HepG2 (cell line): ENCODE results near the gene CA7. TPM values are rescaled to one million over a fixed set of nuclear protein-coding genes. Genes with fewer than 3 reads are reported as not detected.

Source experiments
- ATAC-seq: fragments of 200-7000 bp; cut with Tn5 transposase; 3 replicates; pipeline ENCODE4 v1.9.1; 2020; ENCODE audit warnings: mild to moderate bottlenecking, moderate library complexity
- BruUV-seq: library from RNA; stranded (reverse); fragments of 400-500 nt; replicated peaks from 2 replicates; lab custom pipeline; 2021; lab: Mats Ljungman, UMichigan
- CTCF ChIA-PET: fragments of 300-600 bp; formaldehyde crosslinking; extraction: SDS; loops from one replicate; lab custom pipeline; 2021; ENCODE audit warnings: low total read pairs, inconsistent platforms, low intra/inter-chr PET ratio; lab: Yijun Ruan, JAX
- POLR2A ChIA-PET: fragments of 350-600 bp; sonication (Branson Sonifier 250); formaldehyde crosslinking; loops from one replicate; lab custom pipeline; 2020; ENCODE audit warnings: antibody characterized with exemption, inconsistent platforms; lab: Yijun Ruan, JAX
- DNase-seq: peaks from one replicate; pipeline ENCODE4 v3.0.0-alpha.2; 2015; ENCODE audit warnings: low spot score
- FAIRE-seq: peaks from 3 replicates; lab custom pipeline; 2011; peaks lifted over from hg19 to GRCh38; lab: Jason Lieb, UNC
- H2AFZ ChIP-seq: one replicate; pipeline ENCODE4 v1.6.1; 2011; ENCODE audit warnings: low read length, inconsistent platforms
- H3K27ac ChIP-seq: fragments of 300-600 bp; 3 replicates; pipeline ENCODE4 v1.8.0; 2011; ENCODE audit warnings: mixed run types, mild to moderate bottlenecking, mixed read lengths, low read length, inconsistent platforms; ENCODE audit not compliant: insufficient read depth; ENCODE audit errors: extremely low read length
- H3K27me3 ChIP-seq, 2 experiments: fragments of 200-600 bp in 1 of 2; 2 replicates in 1 of 2; 3 replicates in 1 of 2; pipeline versions ENCODE4 v1.6.0 to v1.8.0; 2011; ENCODE audit warnings: low read length in 2 of 2, mild to moderate bottlenecking in 2 of 2, moderate library complexity in 2 of 2, inconsistent platforms in 1 of 2; ENCODE audit not compliant: insufficient read depth in 2 of 2, control insufficient read depth in 1 of 2
- H3K36me3 ChIP-seq, 2 experiments: fragments of 200-600 bp in 1 of 2; replicated peaks in 1 of 2; 2 replicates in 1 of 2; 3 replicates in 1 of 2; pipeline versions ENCODE4 v1.5.1 to v1.8.0; 2011; ENCODE audit warnings: low read length in 2 of 2, inconsistent platforms in 1 of 2; ENCODE audit not compliant: insufficient read depth in 2 of 2, control insufficient read depth in 1 of 2
- H3K4me1 ChIP-seq: 2 replicates; pipeline ENCODE4 v1.5.1; 2012; ENCODE audit warnings: low read length, inconsistent platforms; ENCODE audit not compliant: insufficient read depth
- H3K4me2 ChIP-seq: 2 replicates; pipeline ENCODE4 v1.6.0; 2011; ENCODE audit warnings: low read depth, low read length, inconsistent platforms
- H3K4me3 ChIP-seq, 3 experiments: fragments of 200-600 bp in 1 of 3; sonication (generic), shearing (Covaris generic) in 1 of 3; replicated peaks in 1 of 3; 2 replicates each; pipeline ENCODE4 v1.5.1; 2011 to 2016; ENCODE audit warnings: low read length in 3 of 3, inconsistent platforms in 2 of 3, low read depth in 2 of 3, mild to moderate bottlenecking in 2 of 3, control low read depth in 1 of 3, mixed read lengths in 1 of 3; ENCODE audit not compliant: insufficient read depth in 1 of 3
- H3K79me2 ChIP-seq: one replicate; pipeline ENCODE4 v1.6.1; 2011; ENCODE audit warnings: low read length, inconsistent platforms; ENCODE audit not compliant: insufficient read depth
- H3K9ac ChIP-seq: 2 replicates; pipeline ENCODE4 v1.6.0; 2011; ENCODE audit warnings: mild to moderate bottlenecking, low read depth, low read length, inconsistent platforms; ENCODE audit not compliant: insufficient read depth
- H3K9me3 ChIP-seq: 2 replicates; pipeline ENCODE4 v1.5.1; 2012; ENCODE audit warnings: mild to moderate bottlenecking, low read length
- H4K20me1 ChIP-seq: 2 replicates; pipeline ENCODE4 v1.6.0; 2011; ENCODE audit warnings: inconsistent platforms, mild to moderate bottlenecking, low read length, moderate library complexity; ENCODE audit not compliant: insufficient read depth
- ZNF558 ChIP-seq: sonication (generic); formaldehyde crosslinking; IDR thresholded peaks from 2 replicates; pipeline ENCODE4 v1.9.0; 2022; ENCODE audit warnings: mild to moderate bottlenecking, missing genetic modification reagents, borderline replicate concordance
- ZNF562 ChIP-seq: sonication (generic); formaldehyde crosslinking; IDR thresholded peaks from 2 replicates; pipeline ENCODE4 v1.8.0; 2022; ENCODE audit warnings: missing genetic modification reagents, borderline replicate concordance
- WGBS: methylation state at CpG from one replicate; pipeline ENCODE4 v1.1.6; 2017; ENCODE audit warnings: low lambda C conversion rate; 5-methylcytosine and 5-hydroxymethylcytosine counted together
- in situ Hi-C: cut with HindIII; loops from 2 replicates; pipeline ENCODE4 v1.10.0; 2017; ENCODE audit warnings: low pct_unique_long_range_greater_than_20kb; ENCODE audit not compliant: extremely low pct_ligation_motif_present
- intact Hi-C: fragments of 100-400 bp; cut with micrococcal nuclease; formaldehyde crosslinking; loops from one replicate; pipeline ENCODE4 v1.10.0; 2022; ENCODE audit not compliant: unreplicated experiment
- polyA plus RNA-seq, 8 experiments: library from polyadenylated mRNA; depleted of rRNA in 3 of 8; stranded (reverse) in 7 of 8; unstranded in 1 of 8; fragments of >200 nt; fragmentation: Illumina TruSeq in 4 of 8; extraction: Trizol in 4 of 8; gene quantifications; 2 replicates each; pipeline versions ENCODE4 v1.2.1 to v1.2.3, GENCODE V29; 2011 to 2016; ENCODE audit warnings: low read depth in 4 of 8, missing spikeins in 1 of 8, mixed read lengths in 1 of 8; ENCODE audit not compliant: insufficient read depth in 1 of 8
- total RNA-seq, 5 experiments: library from RNA; depleted of rRNA; stranded (reverse); fragments of >200 nt; fragmentation: Illumina TruSeq; extraction: Trizol; gene quantifications; 2 replicates each; pipeline ENCODE4 v1.2.3, GENCODE V29; 2016; ENCODE audit warnings: low read depth in 1 of 5
- TF ChIP-seq, protein P1 (sequence below): sonication (generic); formaldehyde crosslinking; IDR thresholded peaks from 2 replicates; pipeline ENCODE4 v1.9.0; 2021; ENCODE audit warnings: missing genetic modification reagents, borderline replicate concordance
- TF ChIP-seq, protein P2 (sequence below): sonication (generic); formaldehyde crosslinking; conservative IDR thresholded peaks from 2 replicates; pipeline ENCODE4 v1.8.0; 2022; ENCODE audit warnings: missing genetic modification reagents
- TF ChIP-seq, protein P3 (sequence below): sonication (generic); formaldehyde crosslinking; IDR thresholded peaks from 2 replicates; pipeline ENCODE4 v1.4.0; 2020; ENCODE audit warnings: mild to moderate bottlenecking, missing genetic modification reagents

The CA7 gene
- total and polyA plus RNA-seq, 2 of the 13 experiments (the other 11 are each of a cell fraction or from before 2014, with no cell fraction given), result not detected

DNA sequence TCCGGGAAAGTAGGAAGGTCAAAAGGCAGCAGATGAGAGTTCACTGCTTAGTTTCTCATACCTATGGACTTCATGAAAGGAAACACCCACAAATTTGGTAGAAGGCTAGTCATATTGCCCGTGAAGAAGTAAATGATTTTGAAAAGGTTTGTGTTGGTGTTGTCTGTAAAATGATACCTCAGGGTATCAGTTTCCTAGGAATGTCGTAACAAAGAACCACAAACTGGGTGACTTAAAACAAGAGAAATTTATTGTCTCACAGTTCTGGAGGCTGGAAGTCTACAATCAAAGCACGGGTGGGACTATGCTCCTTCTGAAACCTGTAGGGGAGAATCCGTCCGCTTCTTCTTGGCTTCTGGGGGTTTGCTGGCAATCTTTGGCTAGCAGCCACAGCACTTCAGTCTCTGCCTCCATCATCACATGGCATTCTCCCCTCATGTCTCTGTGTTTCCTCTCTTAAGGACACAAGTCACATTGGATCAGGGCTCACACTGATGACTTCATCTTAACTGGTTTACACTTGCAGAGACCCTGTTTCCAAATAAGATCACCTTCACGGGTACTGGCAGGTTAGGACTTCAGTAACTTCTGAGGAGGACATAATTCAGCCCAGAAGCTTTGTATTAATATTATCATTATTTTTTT, 11.4 kb upstream of the CA7 start (continued):
- TF ChIP-seq, protein P1, sequence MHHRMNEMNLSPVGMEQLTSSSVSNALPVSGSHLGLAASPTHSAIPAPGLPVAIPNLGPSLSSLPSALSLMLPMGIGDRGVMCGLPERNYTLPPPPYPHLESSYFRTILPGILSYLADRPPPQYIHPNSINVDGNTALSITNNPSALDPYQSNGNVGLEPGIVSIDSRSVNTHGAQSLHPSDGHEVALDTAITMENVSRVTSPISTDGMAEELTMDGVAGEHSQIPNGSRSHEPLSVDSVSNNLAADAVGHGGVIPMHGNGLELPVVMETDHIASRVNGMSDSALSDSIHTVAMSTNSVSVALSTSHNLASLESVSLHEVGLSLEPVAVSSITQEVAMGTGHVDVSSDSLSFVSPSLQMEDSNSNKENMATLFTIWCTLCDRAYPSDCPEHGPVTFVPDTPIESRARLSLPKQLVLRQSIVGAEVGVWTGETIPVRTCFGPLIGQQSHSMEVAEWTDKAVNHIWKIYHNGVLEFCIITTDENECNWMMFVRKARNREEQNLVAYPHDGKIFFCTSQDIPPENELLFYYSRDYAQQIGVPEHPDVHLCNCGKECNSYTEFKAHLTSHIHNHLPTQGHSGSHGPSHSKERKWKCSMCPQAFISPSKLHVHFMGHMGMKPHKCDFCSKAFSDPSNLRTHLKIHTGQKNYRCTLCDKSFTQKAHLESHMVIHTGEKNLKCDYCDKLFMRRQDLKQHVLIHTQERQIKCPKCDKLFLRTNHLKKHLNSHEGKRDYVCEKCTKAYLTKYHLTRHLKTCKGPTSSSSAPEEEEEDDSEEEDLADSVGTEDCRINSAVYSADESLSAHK (CRISPR knock-in tag), result no peak

DNA sequence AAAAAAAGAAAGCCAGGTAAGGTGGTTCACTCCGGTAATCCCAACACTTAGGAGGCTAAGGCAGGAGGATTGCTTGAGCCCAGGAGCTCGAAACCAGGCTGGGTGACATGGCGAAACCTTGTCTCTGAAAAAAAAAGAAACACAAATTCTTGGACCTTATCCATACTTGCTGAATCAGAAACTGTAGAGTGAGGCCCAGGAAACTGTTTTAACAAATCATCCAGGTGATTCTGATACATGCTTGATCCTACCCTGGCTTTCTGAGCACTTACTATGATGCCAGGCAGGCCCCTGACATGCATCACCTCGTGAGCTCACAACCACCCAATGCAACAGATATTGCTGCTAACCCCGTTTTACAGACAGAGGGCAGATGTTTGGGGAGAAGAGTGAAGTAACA, 9.5 kb upstream of the CA7 start:
- intact Hi-C loops (loop anchor here (5.0 kb wide), 1 partner anchor 172 kb away; no protein-coding TSS in a partner anchor), in situ Hi-C loops (no loop called here)
- no peak overlapping the region for H3K27ac ChIP-seq
- FAIRE-seq, result peak; percentile 21
- no peaks in the 10 kb centered on the region for H3K36me3 ChIP-seq
- H3K4me1 ChIP-seq, result peaks cover 35% of the 10 kb centered on the region
- H3K4me3 ChIP-seq, result no peak overlapping the region
- H3K4me2 ChIP-seq, result no peak overlapping the region
- H3K27me3 ChIP-seq, result peaks cover 0 to 21% of the 10 kb centered on the region in 2 experiments; a peak in 3 of 5 replicates
- WGBS, result 38% methylated on average over 5 of the region's 5 CpGs
- ATAC-seq, result no peak
- H3K9me3 ChIP-seq, result no peaks in the 10 kb centered on the region
- ChIA-PET POLR2A (no interaction called here), CTCF (no interaction called here)
- no peaks in the 10 kb centered on the region for H4K20me1 ChIP-seq
- peaks cover 6% of the 10 kb centered on the region for H3K79me2 ChIP-seq
- no peak overlapping the region for H3K9ac ChIP-seq
- H2AFZ ChIP-seq, result no peak overlapping the region
- DNase-seq, result no peak
- BruUV-seq, result no TSS peak
- TF ChIP-seq ZNF558 (no peak), ZNF562 (no peak)
- TF ChIP-seq, protein P2, sequence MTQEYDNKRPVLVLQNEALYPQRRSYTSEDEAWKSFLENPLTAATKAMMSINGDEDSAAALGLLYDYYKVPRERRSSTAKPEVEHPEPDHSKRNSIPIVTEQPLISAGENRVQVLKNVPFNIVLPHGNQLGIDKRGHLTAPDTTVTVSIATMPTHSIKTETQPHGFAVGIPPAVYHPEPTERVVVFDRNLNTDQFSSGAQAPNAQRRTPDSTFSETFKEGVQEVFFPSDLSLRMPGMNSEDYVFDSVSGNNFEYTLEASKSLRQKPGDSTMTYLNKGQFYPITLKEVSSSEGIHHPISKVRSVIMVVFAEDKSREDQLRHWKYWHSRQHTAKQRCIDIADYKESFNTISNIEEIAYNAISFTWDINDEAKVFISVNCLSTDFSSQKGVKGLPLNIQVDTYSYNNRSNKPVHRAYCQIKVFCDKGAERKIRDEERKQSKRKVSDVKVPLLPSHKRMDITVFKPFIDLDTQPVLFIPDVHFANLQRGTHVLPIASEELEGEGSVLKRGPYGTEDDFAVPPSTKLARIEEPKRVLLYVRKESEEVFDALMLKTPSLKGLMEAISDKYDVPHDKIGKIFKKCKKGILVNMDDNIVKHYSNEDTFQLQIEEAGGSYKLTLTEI (CRISPR knock-in tag), result no peak
- TF ChIP-seq, protein P3, sequence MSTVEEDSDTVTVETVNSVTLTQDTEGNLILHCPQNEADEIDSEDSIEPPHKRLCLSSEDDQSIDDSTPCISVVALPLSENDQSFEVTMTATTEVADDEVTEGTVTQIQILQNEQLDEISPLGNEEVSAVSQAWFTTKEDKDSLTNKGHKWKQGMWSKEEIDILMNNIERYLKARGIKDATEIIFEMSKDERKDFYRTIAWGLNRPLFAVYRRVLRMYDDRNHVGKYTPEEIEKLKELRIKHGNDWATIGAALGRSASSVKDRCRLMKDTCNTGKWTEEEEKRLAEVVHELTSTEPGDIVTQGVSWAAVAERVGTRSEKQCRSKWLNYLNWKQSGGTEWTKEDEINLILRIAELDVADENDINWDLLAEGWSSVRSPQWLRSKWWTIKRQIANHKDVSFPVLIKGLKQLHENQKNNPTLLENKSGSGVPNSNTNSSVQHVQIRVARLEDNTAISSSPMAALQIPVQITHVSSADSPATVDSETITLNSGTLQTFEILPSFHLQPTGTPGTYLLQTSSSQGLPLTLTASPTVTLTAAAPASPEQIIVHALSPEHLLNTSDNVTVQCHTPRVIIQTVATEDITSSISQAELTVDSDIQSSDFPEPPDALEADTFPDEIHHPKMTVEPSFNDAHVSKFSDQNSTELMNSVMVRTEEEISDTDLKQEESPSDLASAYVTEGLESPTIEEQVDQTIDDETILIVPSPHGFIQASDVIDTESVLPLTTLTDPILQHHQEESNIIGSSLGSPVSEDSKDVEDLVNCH, result no peak
